CD4-positive, alpha-beta T cell treated with Interleukin-15 for 1 hour (primary cell): ENCODE results near the gene ABL2.

ENCODE experiments used
- DNase-seq: peaks from one replicate; pipeline ENCODE4 v3.0.0-alpha.2; 2020

ABL2 gene

DNA sequence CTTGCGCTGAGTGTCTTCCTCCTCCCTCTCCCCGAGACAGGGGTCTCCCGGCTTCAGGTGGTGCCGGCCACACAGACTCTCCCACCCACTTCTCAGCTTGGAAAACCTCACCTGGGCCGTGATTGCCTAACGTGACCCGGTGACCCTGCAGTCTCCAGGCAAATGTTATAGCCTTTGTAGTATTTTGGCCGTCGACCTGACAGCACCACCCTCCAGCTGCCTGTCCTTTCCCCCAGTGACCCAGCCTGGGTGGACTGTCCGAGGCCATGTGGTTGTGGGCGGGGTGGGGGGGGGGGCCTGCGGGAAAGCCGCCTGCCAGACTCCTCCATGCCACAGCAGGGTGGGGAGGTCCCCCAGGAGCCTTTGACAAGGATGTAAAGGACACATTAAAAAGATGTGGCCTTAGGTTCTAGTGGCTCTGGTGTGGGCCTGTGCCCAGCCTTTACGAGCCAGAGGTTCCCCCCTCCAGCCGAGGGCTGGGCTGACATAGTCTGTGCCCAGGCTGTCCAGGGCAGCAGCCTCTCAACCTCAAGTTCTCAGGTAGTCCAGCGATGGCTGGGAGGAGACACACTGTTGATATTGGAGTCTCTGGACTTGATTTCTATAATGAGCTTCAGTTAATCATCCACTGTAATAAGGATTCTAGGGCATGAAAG lies 139.5 kb downstream of the ABL2 start:
- DNase-seq: no peak

DNA sequence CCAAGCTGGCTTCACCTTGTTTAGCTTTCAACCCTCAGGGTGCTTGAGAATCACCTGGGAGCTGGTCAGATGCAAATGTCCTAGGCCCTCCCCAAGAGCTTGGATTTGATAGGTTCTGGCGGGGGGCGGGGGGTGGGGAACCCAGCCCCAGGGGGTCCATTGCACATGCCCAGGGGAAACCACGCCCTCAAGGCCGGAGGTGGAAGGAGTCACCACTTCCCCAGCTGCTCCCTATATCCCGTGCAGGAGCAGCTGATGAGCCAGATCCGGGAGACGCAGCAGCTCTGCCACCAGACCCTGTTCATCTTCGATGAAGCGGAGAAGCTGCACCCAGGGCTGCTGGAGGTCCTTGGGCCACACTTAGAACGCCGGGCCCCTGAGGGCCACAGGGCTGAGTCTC lies 141.8 kb downstream of the ABL2 start:
- DNase-seq: no peak

DNA sequence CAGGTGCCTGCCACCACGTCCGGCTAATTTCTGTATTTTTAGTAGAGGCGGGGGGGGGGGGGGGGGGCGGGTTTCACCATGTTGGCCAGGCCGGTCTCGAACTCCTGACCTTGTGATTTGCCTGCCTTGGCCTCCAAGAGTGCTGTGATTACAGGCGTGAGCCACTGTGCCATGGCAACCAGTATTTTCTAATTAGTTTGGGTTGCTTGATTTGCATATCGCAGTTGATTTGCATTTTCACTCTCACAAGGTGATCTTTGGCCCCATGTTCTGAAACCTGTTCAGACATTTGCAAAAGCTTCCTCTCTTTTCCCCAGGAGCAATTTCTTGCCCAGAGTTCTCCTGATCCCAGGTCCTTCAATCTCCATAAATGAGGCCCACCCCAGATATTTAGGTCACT lies 145.9 kb downstream of the ABL2 start:
- DNase-seq: peak; percentile 38

DNA sequence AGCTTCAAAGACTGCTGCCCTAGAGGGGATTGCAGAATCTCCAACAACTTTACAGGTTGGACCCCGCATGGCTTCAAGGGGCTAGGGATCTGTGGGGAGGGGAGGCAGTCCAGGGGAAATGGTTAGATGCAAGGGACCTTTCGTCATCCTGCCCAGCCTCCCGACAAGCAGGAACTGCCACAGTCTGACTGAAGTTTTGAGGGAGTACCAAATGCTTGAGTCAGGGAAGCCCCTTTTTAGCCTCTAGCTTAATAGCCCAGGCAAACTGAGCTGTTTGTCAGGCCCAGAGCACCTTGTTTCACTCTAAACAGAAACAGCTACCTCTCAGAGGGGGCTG lies 146.5 kb downstream of the ABL2 start:
- peak; percentile 35 for DNase-seq

DNA sequence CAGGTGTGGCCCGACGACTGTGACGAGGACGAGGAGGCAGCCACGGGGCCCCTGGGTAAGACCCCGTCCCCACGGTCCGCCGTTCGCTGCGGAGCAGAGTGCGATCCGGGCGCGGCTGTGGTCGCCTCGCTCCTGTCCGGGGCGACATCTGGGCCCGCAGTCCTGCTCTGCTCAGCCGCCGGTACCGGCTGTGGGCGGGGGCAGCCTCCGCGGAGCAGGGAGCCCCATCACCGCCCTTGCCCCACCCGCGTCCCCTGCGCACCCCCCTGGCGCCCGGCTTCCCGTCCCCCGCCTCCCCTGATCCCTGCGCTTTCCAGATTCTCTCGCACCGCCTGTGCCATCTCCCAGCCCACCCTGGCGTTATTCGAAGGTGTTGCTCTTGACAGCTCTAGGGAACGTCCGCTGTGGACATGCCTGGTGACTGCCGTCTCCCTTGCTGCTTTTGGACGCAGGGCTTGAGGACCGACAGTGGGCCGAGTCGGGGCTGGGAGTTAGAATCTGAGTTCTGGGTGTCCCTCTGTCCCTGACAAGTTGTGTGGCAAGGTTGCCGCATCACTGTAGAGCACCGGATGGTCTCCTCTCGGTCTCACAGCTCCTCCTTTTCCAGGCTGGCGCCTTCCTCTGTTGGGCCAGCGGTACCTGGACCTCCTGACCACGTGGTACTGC lies 147.0 kb downstream of the ABL2 start:
- DNase-seq: peak; percentile 25

DNA sequence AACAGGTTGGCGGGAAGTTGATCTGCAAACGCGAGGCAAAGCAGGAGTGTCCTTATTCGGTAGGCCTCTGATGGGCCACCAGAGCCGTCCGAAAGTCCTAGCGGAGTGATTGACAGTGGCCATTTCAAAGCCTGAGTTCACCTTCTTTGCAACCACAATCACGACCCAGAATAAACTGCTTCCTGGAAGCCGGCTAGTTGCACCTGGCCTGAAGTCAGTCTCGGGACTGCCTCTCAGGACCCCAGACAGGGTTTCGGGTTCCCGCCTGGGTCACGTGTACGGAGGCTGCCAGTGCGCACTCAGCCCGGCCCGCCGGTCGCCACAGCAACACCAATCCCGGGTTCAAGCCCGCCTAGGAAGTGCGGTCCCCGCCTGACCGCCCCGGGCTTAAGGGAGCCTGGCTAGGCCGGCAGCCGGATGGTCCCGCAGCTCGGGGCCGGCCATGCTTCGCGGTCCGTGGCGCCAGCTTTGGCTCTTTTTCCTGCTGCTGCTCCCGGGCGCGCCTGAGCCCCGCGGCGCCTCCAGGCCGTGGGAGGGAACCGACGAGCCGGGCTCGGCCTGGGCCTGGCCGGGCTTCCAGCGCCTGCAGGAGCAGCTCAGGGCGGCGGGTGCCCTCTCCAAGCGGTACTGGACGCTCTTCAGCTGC lies 147.7 kb downstream of the ABL2 start, which contains the start of gene TOR3A:
TOR3A (plus strand) TSS at position 384 of the 646 bp plus-strand sequence; CDS start at position 443, 59 bp downstream.
- DNase-seq: peak; percentile 87

DNA sequence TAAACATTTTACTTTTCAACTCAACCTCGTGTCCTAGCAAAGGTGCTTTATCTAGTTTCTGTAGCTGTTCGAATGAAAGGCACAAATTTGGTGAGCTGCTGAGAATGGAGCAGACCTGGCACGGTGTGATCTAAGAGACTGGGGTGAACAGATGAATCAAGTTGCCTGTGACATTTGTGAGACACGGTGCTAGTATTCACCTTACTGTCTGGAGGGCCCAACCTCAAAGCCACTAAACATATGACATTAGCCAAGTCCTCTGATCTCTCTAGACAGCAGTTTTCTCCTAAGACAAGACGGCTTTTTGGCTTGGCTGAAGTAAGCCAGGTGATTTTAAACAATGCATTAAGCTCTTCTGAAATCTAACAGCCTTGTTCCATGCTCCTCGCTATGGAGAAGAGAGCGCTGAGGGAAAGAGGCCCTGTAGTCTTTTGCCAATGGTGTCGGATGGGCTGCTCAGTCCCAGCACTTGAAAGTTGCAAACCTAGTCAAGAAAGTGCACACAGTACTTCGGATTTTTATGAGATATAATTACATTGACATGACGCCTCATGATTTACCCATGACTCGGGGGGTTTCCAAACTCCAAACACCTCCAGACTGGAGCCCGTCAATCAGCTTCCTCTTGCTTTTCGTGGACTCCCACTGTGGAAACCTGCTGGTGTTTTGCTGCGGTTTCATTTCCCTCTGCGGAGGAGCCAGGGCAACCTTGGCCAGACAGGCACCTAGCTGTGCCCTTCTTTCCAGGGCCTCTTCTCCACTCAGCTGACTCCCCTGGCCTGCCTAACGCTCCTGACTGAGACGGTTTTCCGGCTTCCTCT lies 148.4 kb downstream of the ABL2 start:
- peak; percentile 70 for DNase-seq

DNA sequence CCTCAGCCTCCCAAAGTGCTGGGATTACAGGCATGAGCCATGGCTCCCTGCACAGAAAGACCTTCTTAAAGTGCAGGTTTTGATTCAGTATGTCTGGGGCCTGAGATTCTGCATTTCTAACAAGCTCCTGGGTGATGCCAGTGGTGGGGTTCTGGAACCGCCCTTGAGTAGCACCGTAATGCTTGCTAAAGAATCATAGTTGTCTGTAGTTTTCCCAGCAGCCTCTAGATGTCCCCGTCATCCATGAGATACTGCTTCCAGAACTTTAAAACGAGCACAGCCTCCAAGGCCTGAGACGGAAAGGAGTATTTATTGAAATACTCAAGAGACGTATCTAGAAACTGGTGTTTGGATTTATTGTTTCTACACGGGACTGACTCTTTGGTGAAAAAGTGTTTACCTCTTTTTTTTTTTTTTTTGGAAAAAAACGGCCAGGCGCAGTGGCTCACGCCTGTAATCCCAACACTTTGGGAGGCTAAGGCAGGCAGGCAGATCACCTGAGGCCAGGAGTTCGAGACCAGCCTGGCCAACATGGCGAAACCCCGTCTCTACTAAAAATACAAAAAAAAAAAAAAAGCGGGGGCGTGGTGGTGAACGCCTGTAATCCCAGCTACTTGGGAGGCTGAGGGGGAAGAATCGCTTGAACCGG lies 150.2 kb downstream of the ABL2 start:
- DNase-seq: peak; percentile 59

DNA sequence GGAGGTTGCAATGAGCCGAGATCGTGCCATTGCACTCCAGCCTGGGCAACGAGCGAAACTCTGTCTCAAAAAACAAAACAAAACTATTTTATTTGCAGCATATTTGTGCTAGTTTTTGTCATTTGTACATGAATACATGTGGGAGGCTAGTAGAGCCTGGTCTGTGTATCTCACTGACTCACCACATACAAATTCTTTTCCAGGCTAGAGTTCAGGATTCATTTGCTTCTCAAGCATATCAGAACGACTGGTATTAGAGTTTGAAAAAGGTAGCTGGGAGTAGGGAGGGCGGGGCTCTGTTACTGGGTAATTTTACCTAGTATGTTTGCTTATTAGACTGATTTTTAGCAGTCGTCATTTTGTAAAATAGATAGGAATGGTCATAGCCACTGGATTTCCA lies 152.1 kb downstream of the ABL2 start:
- no peak for DNase-seq

DNA sequence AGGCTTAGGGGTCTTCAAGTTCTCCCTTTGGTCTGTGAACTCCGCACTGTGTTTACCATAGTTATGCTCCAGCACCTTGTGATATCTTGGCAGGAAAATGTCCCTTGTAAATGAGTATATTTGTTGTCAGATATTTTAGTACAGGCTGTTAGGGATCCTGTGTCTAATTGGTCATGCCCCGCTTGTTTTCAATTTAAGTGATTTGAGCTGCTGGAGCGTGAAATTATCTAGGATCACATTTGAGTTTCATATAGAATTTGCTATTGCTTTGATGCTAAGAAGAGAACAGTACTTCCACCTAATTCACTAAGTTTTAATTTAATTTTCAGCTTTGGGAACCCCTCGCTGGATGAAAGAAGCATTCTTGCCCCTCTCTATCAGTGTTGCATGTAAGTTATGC lies 163.0 kb downstream of the ABL2 start:
- DNase-seq: no peak

DNA sequence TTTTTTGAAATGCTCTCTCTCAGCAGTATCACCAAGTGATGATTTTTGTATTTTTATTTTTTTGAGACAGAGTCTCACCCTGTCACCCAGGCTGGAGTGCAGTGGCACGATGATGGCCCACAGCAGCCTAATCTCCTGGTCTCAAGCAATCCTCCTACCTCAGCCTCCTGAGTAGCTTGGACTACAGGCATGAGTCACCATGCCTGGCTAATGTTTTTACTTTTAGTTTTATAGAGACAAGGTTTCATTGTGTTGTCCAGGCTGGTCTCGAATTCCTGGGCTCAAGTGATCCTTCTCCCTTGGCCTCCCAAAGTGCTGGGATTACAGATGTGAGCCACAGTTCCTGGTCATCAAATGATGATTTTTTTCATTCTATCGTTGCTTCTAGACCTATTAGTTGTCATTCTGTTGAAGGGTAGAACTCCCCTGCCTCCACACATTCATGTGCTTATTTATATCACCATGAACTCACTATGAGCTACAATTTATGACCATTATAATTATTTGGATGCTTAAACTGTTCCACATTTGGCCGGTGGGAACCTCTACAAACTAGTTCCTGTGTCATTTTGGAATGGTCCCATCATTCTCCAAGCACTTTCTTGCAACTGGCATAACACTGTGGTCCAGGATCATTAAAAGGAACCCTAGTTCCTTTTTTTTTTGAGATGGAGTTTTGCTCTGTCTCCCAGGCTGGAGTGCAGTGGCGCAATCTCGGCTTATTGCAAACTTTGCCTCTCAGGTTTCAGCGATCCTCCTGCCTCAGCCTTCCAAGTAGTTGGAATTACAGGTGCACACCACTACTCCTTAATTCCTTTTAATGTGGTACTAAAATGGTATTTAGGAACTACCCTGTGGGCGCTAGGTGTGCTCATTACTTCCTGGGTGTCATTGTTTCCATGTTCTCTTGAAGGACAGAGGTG lies 167.9 kb downstream of the ABL2 start:
- no peak for DNase-seq

DNA sequence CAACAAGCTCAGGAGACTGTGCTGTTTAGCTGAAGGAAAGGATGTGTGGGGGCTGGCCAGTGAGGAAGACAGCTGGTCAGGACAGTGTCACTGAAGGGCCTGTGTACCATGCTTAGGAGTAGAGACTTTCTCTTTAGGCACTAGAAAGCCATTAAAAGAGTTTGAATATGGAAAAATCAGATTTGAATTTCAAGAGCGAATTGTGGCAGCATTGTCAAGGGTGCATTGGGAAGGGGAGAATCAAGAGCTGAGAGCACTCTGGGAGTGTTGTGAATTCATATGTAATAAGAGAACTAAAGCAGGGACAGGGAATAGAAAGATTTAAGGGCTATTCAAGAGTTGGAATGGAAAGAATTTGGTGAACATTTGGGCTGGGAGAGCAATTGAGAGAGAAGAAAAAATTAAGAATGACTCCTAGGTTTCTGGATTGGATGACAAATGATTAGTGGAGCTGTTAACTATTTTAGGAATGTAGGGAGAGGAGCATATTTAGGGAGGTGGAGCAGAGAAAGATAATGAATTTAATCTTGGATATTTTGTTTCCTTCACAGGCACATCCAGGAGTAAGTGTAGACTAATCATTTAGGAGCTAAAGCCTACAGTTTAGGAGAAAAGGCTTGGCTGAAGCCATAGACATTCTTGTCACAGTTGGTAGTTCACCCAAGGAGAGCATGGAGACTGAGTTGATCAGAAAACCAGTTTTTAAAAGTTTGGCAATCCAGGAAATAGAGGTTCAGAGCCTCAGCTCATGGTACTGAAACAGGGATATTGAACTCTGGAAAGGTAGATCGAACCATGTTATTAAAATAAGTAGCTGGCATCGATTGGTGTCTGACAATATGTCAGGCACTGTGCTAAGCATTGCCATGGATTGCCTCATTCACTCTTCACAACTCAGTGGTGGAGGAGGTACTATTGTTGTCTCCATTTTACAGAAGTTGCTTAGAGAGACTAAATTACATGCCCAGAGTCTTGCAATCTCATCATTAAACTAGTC lies 170.7 kb downstream of the ABL2 start:
- no peak for DNase-seq

DNA sequence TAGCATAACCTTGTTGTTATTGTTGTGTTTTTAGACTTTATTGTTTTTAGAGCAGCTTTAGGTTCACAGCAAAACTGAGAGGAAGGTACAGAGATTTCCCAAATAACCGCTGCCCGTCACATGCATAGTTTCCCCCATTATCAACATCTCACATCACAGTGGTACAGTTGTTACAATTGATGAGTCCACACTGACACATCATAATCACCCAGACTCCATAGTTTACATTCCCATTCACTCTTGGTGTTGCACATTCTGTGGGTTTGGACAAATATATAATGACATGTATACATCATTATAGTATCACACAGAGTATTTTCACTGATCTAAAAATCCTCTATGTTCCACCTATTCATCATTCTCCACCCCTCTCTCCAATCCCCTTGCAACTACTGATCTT lies 173.5 kb downstream of the ABL2 start:
- DNase-seq: no peak

DNA sequence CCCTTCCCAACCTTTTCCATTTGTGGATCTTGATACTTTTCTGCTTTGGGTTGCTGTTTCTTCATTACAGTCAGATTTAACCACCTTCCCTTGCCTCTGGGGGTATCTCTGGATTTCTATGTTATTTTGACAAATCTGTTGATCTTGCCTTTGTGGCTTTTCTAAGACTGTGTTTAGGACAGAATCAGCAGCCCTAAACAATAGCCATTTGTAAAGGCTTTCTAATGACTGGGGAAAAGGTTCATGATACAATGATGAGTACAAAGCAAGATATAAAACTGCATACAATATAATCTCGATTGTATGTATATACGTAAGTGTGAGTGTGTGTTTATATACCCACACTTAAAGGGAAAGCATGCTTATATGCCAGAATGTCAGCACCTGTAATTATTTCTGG lies 176.0 kb downstream of the ABL2 start:
- no peak for DNase-seq

DNA sequence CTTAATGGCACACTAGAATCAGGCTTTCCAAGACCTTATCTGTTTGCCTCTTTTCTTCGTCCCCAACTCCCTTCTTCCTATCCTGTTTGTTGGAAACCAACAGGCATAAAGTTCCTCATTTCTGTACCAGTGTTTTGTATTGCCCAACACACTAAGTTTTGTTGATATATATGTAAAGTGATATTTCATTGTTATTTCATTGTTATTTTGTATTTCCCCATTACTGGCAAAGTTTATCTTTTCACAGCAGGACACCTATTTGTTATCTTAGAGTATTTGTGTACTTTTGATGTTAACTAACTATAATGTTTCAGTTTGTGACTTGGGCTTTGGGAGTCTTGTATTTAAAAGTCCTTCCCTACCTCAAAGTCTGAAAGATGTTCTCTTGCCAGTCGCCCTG lies 176.7 kb downstream of the ABL2 start:
- no peak for DNase-seq
